BJ (cell line): ENCODE measurements around the gene RFT1. TPM values are rescaled to one million over a fixed set of nuclear protein-coding genes. Genes with fewer than 3 reads are reported as not detected.

Source experiments
- CTCF ChIA-PET: fragments of 350-600 bp; formaldehyde crosslinking; extraction: SDS; loops from one replicate; lab custom pipeline; 2021; ENCODE audit warnings: antibody characterized with exemption, inconsistent platforms; lab: Yijun Ruan, JAX
- POLR2A ChIA-PET: fragments of 300-600 bp; sonication (Branson Sonifier 250); formaldehyde crosslinking; extraction: SDS; loops from one replicate; lab custom pipeline; 2021; ENCODE audit warnings: antibody characterized with exemption; lab: Charles Lee
- DNase-seq: peaks from one replicate; pipeline ENCODE4 v3.0.0-alpha.2; 2011; ENCODE audit warnings: low read depth
- H3K27me3 ChIP-seq: 2 replicates; pipeline ENCODE4 v1.6.0; 2011; ENCODE audit warnings: low read length; ENCODE audit not compliant: control insufficient read depth, insufficient read depth
- H3K36me3 ChIP-seq: 2 replicates; pipeline ENCODE4 v1.5.1; 2011; ENCODE audit warnings: low read length; ENCODE audit not compliant: control insufficient read depth, insufficient read depth
- H3K4me3 ChIP-seq: 2 replicates; pipeline ENCODE4 v1.5.1; 2011; ENCODE audit warnings: low read depth, mild to moderate bottlenecking, control low read depth, low read length
- CTCF ChIP-seq: IDR thresholded peaks from 2 replicates; pipeline ENCODE4 v1.5.1; 2011; ENCODE audit warnings: low read depth, mild to moderate bottlenecking, control low read depth, inconsistent platforms, low read length, moderate library complexity; ENCODE audit not compliant: insufficient read depth
- polyA plus RNA-seq: library from polyadenylated mRNA; depleted of rRNA; stranded (reverse); fragments of >200 nt; gene quantifications from 2 replicates; pipeline ENCODE4 v1.2.3, GENCODE V29; 2011

Gene RFT1
- polyA plus RNA-seq, 1 experiment, result 27.9 TPM

GRCh38 chr3:53150247-53151085 lies 20.2 kb upstream of the RFT1 start:
- POLR2A ChIA-PET, result no interaction called here
- no peak for DNase-seq
- Histone ChIP-seq H3K27me3 (no peaks in the 10 kb centered on the region; the same call in 1 of the 2 replicates), H3K4me3 (no peak overlapping the region), H3K36me3 (no peaks in the 10 kb centered on the region)
- CTCF ChIA-PET, result interaction anchor here (1.0 to 11.8 kb wide), 2 partner anchors 16 to 30 kb away, joined by 4 to 78 read pairs; no protein-coding TSS in a partner anchor
- TF ChIP-seq CTCF, result no peak

DNA sequence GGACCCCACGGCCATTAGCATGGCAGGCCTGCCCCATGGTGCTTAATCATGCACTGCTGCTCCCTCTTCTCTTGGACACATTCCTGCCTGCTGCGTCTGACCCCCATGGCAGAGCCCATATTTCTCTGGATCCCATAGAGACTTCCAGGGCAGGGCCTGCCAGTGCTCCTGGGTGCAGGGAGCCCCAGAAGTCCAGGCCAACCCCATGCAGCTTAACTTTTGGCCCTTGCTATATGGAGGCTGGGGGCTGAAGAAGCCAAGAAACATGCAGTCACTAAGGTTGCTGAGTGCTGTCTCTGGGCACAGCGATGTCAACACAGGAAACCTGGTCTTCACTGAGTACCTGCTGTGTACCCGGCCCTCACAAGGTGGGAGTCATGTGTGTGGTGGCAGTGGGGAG lies 19.5 kb upstream of the RFT1 start:
- ChIA-PET POLR2A (no interaction called here), CTCF (interaction anchor here (2.1 to 11.8 kb wide), 2 partner anchors 15 to 46 kb away, joined by 7 to 78 read pairs; no protein-coding TSS in a partner anchor)
- Histone ChIP-seq H3K27me3 (no peaks in the 10 kb centered on the region; the same call in 1 of the 2 replicates), H3K4me3 (no peak overlapping the region), H3K36me3 (no peaks in the 10 kb centered on the region)
- DNase-seq, result no peak
- no peak for TF ChIP-seq CTCF

GRCh38 chr3:53149006-53149690 lies 18.9 kb upstream of the RFT1 start:
- Histone ChIP-seq H3K4me3 (no peak overlapping the region), H3K36me3 (no peaks in the 10 kb centered on the region), H3K27me3 (no peaks in the 10 kb centered on the region; the same call in 1 of the 2 replicates)
- CTCF ChIA-PET, result interaction anchor here (2.1 to 11.8 kb wide), 2 partner anchors 15 to 47 kb away, joined by 7 to 78 read pairs; no protein-coding TSS in a partner anchor
- TF ChIP-seq CTCF, result no peak
- POLR2A ChIA-PET, result no interaction called here
- no peak for DNase-seq

- DNase-seq, result no peak
- POLR2A ChIA-PET, result no interaction called here
- Histone ChIP-seq H3K36me3 (no peaks in the 10 kb centered on the region), H3K27me3 (no peaks in the 10 kb centered on the region; the same call in 1 of the 2 replicates), H3K4me3 (no peak overlapping the region)
- CTCF ChIA-PET, result interaction anchor here (0.7 to 11.8 kb wide), 3 partner anchors 10 to 48 kb away, joined by 3 to 78 read pairs (median 7); no protein-coding TSS in a partner anchor
- no peak for TF ChIP-seq CTCF
Observed at GRCh38 chr3:53147903-53148400, 17.7 kb upstream of the RFT1 start.
